NB4 (cell line): ENCODE data around the gene BOK.

ENCODE experiments used
- POLR2A ChIP-seq: IDR thresholded peaks from 2 replicates; pipeline ENCODE4 v1.6.1; 2011; ENCODE audit warnings: mild to moderate bottlenecking; ENCODE audit not compliant: insufficient read length; ENCODE audit errors: extremely low read depth
- TF ChIP-seq, protein P1 (sequence below): IDR thresholded peaks from one replicate; pipeline ENCODE4 v1.5.1; 2012; ENCODE audit warnings: low read depth, low read length
- TF ChIP-seq, protein P2 (sequence below): IDR thresholded peaks from 2 replicates; pipeline ENCODE4 v1.6.1; 2011; ENCODE audit warnings: low read depth, low read length

DNA sequence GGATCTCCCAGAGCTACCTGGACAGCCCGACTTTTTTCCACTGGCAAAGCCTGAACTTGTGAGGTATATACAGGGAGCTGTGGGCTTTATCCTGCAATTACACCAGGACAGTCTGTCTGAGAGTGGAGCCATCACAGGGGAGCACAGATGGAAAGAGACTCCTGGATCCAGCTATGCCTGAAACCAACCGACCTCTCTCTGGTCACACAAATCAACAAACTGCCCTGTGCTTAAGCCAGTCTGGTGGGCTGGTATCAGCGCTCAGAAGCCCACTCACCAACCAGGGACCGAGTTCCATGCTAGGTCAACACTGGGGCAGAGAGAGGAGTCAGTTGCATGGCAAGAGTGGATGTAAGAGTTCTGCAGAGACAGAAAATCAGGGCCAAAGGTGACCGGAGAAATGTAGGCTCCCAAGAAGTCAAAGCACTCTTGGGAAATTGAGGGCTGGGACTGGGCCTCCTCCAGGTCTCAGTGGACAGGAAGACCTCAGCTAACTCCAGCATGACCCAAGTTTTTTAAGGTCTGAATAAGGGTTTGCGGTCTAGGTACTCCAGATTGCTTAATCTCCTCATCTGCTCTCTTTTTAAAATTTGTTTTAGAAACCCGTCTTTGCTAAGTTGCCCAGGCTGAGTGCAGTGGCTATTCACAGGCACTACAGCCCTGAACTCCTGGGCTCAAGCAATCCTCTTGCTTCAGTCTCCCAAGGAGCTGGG is 3.8 kb upstream of the BOK start:
- TF ChIP-seq, protein P1, sequence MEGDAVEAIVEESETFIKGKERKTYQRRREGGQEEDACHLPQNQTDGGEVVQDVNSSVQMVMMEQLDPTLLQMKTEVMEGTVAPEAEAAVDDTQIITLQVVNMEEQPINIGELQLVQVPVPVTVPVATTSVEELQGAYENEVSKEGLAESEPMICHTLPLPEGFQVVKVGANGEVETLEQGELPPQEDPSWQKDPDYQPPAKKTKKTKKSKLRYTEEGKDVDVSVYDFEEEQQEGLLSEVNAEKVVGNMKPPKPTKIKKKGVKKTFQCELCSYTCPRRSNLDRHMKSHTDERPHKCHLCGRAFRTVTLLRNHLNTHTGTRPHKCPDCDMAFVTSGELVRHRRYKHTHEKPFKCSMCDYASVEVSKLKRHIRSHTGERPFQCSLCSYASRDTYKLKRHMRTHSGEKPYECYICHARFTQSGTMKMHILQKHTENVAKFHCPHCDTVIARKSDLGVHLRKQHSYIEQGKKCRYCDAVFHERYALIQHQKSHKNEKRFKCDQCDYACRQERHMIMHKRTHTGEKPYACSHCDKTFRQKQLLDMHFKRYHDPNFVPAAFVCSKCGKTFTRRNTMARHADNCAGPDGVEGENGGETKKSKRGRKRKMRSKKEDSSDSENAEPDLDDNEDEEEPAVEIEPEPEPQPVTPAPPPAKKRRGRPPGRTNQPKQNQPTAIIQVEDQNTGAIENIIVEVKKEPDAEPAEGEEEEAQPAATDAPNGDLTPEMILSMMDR, result no peak
- no peak for TF ChIP-seq POLR2A
- TF ChIP-seq, protein P2, sequence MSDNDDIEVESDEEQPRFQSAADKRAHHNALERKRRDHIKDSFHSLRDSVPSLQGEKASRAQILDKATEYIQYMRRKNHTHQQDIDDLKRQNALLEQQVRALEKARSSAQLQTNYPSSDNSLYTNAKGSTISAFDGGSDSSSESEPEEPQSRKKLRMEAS, result no peak
